ENCODE results near the gene OR5K4.

The OR5K4 gene

DNA sequence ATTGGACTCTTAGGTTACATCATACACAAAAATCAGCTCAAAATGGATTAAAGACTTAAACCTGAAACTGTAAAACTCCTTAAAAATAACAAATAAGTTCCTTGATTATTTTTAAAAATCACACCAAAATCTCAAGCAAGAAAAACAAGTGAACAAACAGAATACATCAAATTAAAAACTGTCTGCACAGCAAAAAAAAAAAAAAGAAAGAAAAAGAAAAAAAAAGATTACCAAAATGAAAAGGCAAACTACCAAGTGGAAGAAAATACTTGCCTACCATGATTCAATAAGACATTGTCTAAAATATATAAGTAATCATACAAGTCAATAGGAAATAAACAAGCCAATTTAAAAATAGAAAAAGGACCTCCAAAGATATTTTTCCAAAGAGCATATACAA, 17.5 kb downstream of the OR5K4 start:
- no peaks in the 10 kb centered on the region for H3K9me3 ChIP-seq (replicated peaks in 1 of 2; ENCODE audit: control insufficient read depth in 2 of 2, insufficient read depth in 1 of 2, low read depth in 1 of 2, low read length in 2 of 2)
- H3K4me1 ChIP-seq (ENCODE audit: control insufficient read depth in 2 of 2, insufficient read depth in 1 of 2, low read depth in 1 of 2, low read length in 2 of 2): no peaks in the 10 kb centered on the region
- no peak overlapping the region for H2AK5ac ChIP-seq (ENCODE audit: low read depth, low read length)
- H3K18ac ChIP-seq (ENCODE audit: low read length): no peak overlapping the region
- no peak overlapping the region for H2AFZ ChIP-seq (ENCODE audit: low read length)
- no peak overlapping the region for H2BK15ac ChIP-seq (ENCODE audit: low read length)
- no peak overlapping the region for H2BK12ac ChIP-seq (ENCODE audit: low read length)
- H4K91ac ChIP-seq (ENCODE audit: low read depth, low read length, poor library complexity): no peak overlapping the region
- DNase-seq (ENCODE audit: low spot score): no peak
- H3K9ac ChIP-seq (ENCODE audit: low read depth, low read length, poor library complexity): no peak overlapping the region
- H3K4ac ChIP-seq (ENCODE audit: low read length): no peak overlapping the region
- no peak overlapping the region for H2BK120ac ChIP-seq (ENCODE audit: low read depth, low read length)
- H3K36me3 ChIP-seq (replicated peaks in 1 of 2; ENCODE audit: control insufficient read depth in 2 of 2, insufficient read depth in 2 of 2, low read length in 2 of 2): no peaks in the 10 kb centered on the region
- H3K23ac ChIP-seq (ENCODE audit: low read depth, low read length, poor library complexity): no peak overlapping the region
- H3K27me3 ChIP-seq (ENCODE audit: control insufficient read depth in 3 of 3, insufficient read depth in 3 of 3, low read depth in 1 of 3, low read length in 3 of 3): no peaks in the 10 kb centered on the region
- no peak overlapping the region for H3K4me3 ChIP-seq (ENCODE audit: low read length in 2 of 2)
- H2BK5ac ChIP-seq (ENCODE audit: low read length): no peak overlapping the region
- no peak overlapping the region for H3K27ac ChIP-seq (replicated peaks; ENCODE audit: low read length)
- no peak overlapping the region for H3K4me2 ChIP-seq (ENCODE audit: insufficient read depth, low read length, poor library complexity, severe bottlenecking)
- H4K8ac ChIP-seq (ENCODE audit: low read depth, low read length): no peak overlapping the region
- no peaks in the 10 kb centered on the region for H3K79me1 ChIP-seq (ENCODE audit: low read depth, low read length)
- H3K14ac ChIP-seq (ENCODE audit: low read length): no peak overlapping the region

DNA sequence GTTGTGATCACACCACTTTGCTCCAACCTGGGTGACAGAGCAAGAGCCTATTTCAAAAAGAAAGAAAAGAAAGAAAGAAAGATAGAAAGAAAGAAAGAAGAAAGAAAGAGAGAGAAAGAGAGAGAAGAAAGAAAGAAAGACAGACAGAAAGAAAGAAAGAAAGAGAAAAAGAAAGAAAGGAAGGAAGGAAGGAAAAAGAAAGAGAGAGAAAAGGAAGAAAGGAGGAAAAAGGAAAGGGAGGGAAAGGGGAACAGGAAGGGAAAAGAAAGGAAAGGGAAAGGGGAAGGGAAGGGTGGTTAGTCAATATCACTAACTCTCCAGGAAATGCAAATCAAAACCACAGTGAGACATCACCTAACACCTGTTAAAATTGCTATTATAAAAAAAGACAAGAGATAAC, 18.2 kb downstream of the OR5K4 start:
- Histone ChIP-seq H4K91ac (ENCODE audit: low read depth, low read length, poor library complexity) (no peak overlapping the region), H3K23ac (ENCODE audit: low read depth, low read length, poor library complexity) (no peak overlapping the region), H3K9ac (ENCODE audit: low read depth, low read length, poor library complexity) (no peak overlapping the region), H2BK12ac (ENCODE audit: low read length) (no peak overlapping the region), H3K4me3 (ENCODE audit: low read length in 2 of 2) (no peak overlapping the region), H2AFZ (ENCODE audit: low read length) (no peak overlapping the region), H3K27me3 (ENCODE audit: control insufficient read depth in 3 of 3, insufficient read depth in 3 of 3, low read depth in 1 of 3, low read length in 3 of 3) (no peaks in the 10 kb centered on the region), H3K4me2 (ENCODE audit: insufficient read depth, low read length, poor library complexity, severe bottlenecking) (no peak overlapping the region), H3K4me1 (ENCODE audit: control insufficient read depth in 2 of 2, insufficient read depth in 1 of 2, low read depth in 1 of 2, low read length in 2 of 2) (no peaks in the 10 kb centered on the region), H3K18ac (ENCODE audit: low read length) (no peak overlapping the region), H2AK5ac (ENCODE audit: low read depth, low read length) (no peak overlapping the region), H3K36me3 (replicated peaks in 1 of 2; ENCODE audit: control insufficient read depth in 2 of 2, insufficient read depth in 2 of 2, low read length in 2 of 2) (no peaks in the 10 kb centered on the region), H4K8ac (ENCODE audit: low read depth, low read length) (no peak overlapping the region), H3K27ac (replicated peaks; ENCODE audit: low read length) (no peak overlapping the region), H2BK15ac (ENCODE audit: low read length) (no peak overlapping the region), H3K9me3 (replicated peaks in 1 of 2; ENCODE audit: control insufficient read depth in 2 of 2, insufficient read depth in 1 of 2, low read depth in 1 of 2, low read length in 2 of 2) (no peaks in the 10 kb centered on the region), H3K4ac (ENCODE audit: low read length) (no peak overlapping the region), H3K14ac (ENCODE audit: low read length) (no peak overlapping the region), H2BK5ac (ENCODE audit: low read length) (no peak overlapping the region), H2BK120ac (ENCODE audit: low read depth, low read length) (no peak overlapping the region), H3K79me1 (ENCODE audit: low read depth, low read length) (no peaks in the 10 kb centered on the region)
- DNase-seq (ENCODE audit: low spot score): no peak

DNA sequence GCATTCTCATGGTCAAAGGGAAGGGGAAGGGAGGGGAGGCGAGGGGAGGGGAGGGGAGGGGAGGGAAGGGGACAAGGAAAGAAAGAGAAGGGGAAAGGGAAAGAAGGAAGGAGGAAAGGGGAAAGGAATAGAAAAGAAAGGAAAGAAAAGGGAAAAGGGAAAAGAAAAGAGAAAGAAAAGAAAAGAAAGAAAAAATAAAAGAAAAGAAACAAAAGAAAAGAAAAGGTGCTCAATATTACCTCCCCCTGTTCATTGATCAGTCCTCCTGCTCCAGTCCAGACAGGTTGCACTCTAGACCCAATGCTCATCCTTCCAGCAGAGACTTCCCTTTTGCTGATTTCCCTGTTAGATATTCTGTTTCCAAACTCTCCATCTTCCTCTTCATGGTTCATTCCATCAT, 18.8 kb downstream of the OR5K4 start:
- H3K27ac ChIP-seq (replicated peaks; ENCODE audit: low read length): no peak overlapping the region
- H4K91ac ChIP-seq (ENCODE audit: low read depth, low read length, poor library complexity): no peak overlapping the region
- no peak overlapping the region for H2BK5ac ChIP-seq (ENCODE audit: low read length)
- H3K23ac ChIP-seq (ENCODE audit: low read depth, low read length, poor library complexity): no peak overlapping the region
- no peak overlapping the region for H3K18ac ChIP-seq (ENCODE audit: low read length)
- no CpG with 5 or more reads among the region's 1 CpG for WGBS, 2 donors (ENCODE audit: extremely low coverage in 2 of 2, insufficient read length in 2 of 2, insufficient replicate concordance in 1 of 2)
- no peaks in the 10 kb centered on the region for H3K36me3 ChIP-seq (replicated peaks in 1 of 2; ENCODE audit: control insufficient read depth in 2 of 2, insufficient read depth in 2 of 2, low read length in 2 of 2)
- H3K9me3 ChIP-seq (replicated peaks in 1 of 2; ENCODE audit: control insufficient read depth in 2 of 2, insufficient read depth in 1 of 2, low read depth in 1 of 2, low read length in 2 of 2): no peaks in the 10 kb centered on the region
- no peak overlapping the region for H2AK5ac ChIP-seq (ENCODE audit: low read depth, low read length)
- H3K4me2 ChIP-seq (ENCODE audit: insufficient read depth, low read length, poor library complexity, severe bottlenecking): no peak overlapping the region
- H3K79me1 ChIP-seq (ENCODE audit: low read depth, low read length): no peaks in the 10 kb centered on the region
- no peak for DNase-seq (ENCODE audit: low spot score)
- no peak overlapping the region for H2BK120ac ChIP-seq (ENCODE audit: low read depth, low read length)
- no peaks in the 10 kb centered on the region for H3K4me1 ChIP-seq (ENCODE audit: control insufficient read depth in 2 of 2, insufficient read depth in 1 of 2, low read depth in 1 of 2, low read length in 2 of 2)
- H3K4ac ChIP-seq (ENCODE audit: low read length): no peak overlapping the region
- no peaks in the 10 kb centered on the region for H3K27me3 ChIP-seq (ENCODE audit: control insufficient read depth in 3 of 3, insufficient read depth in 3 of 3, low read depth in 1 of 3, low read length in 3 of 3)
- H4K8ac ChIP-seq (ENCODE audit: low read depth, low read length): no peak overlapping the region
- H2BK15ac ChIP-seq (ENCODE audit: low read length): no peak overlapping the region
- H2AFZ ChIP-seq (ENCODE audit: low read length): no peak overlapping the region
- no peak overlapping the region for H3K4me3 ChIP-seq (ENCODE audit: low read length in 2 of 2)
- no peak overlapping the region for H2BK12ac ChIP-seq (ENCODE audit: low read length)
- no peak overlapping the region for H3K9ac ChIP-seq (ENCODE audit: low read depth, low read length, poor library complexity)
- H3K14ac ChIP-seq (ENCODE audit: low read length): no peak overlapping the region

- H3K4ac ChIP-seq (ENCODE audit: low read length): no peak overlapping the region
- H3K79me1 ChIP-seq (ENCODE audit: low read depth, low read length): no peaks in the 10 kb centered on the region
- H3K18ac ChIP-seq (ENCODE audit: low read length): no peak overlapping the region
- no peak overlapping the region for H2BK12ac ChIP-seq (ENCODE audit: low read length)
- no peak overlapping the region for H3K14ac ChIP-seq (ENCODE audit: low read length)
- H3K4me3 ChIP-seq (ENCODE audit: low read length in 2 of 2): no peak overlapping the region
- H3K4me2 ChIP-seq (ENCODE audit: insufficient read depth, low read length, poor library complexity, severe bottlenecking): no peak overlapping the region
- H2AFZ ChIP-seq (ENCODE audit: low read length): no peak overlapping the region
- H3K27me3 ChIP-seq (ENCODE audit: control insufficient read depth in 3 of 3, insufficient read depth in 3 of 3, low read depth in 1 of 3, low read length in 3 of 3): no peaks in the 10 kb centered on the region
- no peak overlapping the region for H4K91ac ChIP-seq (ENCODE audit: low read depth, low read length, poor library complexity)
- H3K27ac ChIP-seq (replicated peaks; ENCODE audit: low read length): no peak overlapping the region
- no peak overlapping the region for H3K23ac ChIP-seq (ENCODE audit: low read depth, low read length, poor library complexity)
- no peak overlapping the region for H4K8ac ChIP-seq (ENCODE audit: low read depth, low read length)
- no peak overlapping the region for H2BK120ac ChIP-seq (ENCODE audit: low read depth, low read length)
- DNase-seq (ENCODE audit: low spot score): no peak
- H3K4me1 ChIP-seq (ENCODE audit: control insufficient read depth in 2 of 2, insufficient read depth in 1 of 2, low read depth in 1 of 2, low read length in 2 of 2): no peaks in the 10 kb centered on the region
- H2BK15ac ChIP-seq (ENCODE audit: low read length): no peak overlapping the region
- H2BK5ac ChIP-seq (ENCODE audit: low read length): no peak overlapping the region
- H3K9ac ChIP-seq (ENCODE audit: low read depth, low read length, poor library complexity): no peak overlapping the region
- no peak overlapping the region for H2AK5ac ChIP-seq (ENCODE audit: low read depth, low read length)
- WGBS, 2 donors (ENCODE audit: extremely low coverage in 2 of 2, insufficient read length in 2 of 2, insufficient replicate concordance in 1 of 2): no CpG with 5 or more reads among the region's 2 CpGs
- no peaks in the 10 kb centered on the region for H3K9me3 ChIP-seq (replicated peaks in 1 of 2; ENCODE audit: control insufficient read depth in 2 of 2, insufficient read depth in 1 of 2, low read depth in 1 of 2, low read length in 2 of 2)
- no peaks in the 10 kb centered on the region for H3K36me3 ChIP-seq (replicated peaks in 1 of 2; ENCODE audit: control insufficient read depth in 2 of 2, insufficient read depth in 2 of 2, low read length in 2 of 2)
Measured at GRCh38 chr3:98376631-98377030, 23.0 kb downstream of the OR5K4 start.

Data from neuronal stem cell (in vitro differentiated cells).